Measurements from ENCODE around the gene LRP1-AS.

The LRP1-AS gene

GRCh38 chr12:57158665-57159064 lies 11.2 kb upstream of the LRP1-AS start:
- DNase-seq = no peak

- DNase-seq = no peak
Observed at GRCh38 chr12:57158186-57158585, 10.8 kb upstream of the LRP1-AS start.

- no peak for DNase-seq
Observed at GRCh38 chr12:57157588-57158173, 10.3 kb upstream of the LRP1-AS start.

GRCh38 chr12:57156701-57157403 lies 9.4 kb upstream of the LRP1-AS start:
- no peak for DNase-seq

GRCh38 chr12:57154804-57155434 lies 7.5 kb upstream of the LRP1-AS start:
- no peak for DNase-seq

- DNase-seq = no peak
Observed at GRCh38 chr12:57154076-57154475, 6.7 kb upstream of the LRP1-AS start.

GRCh38 chr12:57153415-57153997 lies 6.1 kb upstream of the LRP1-AS start:
- DNase-seq = no peak

GRCh38 chr12:57152639-57153038 lies 5.2 kb upstream of the LRP1-AS start:
- no peak for DNase-seq

GRCh38 chr12:57151741-57152630 lies 4.6 kb upstream of the LRP1-AS start:
- no peak for DNase-seq

- no peak for DNase-seq
Observed at GRCh38 chr12:57150400-57151000, 3.1 kb upstream of the LRP1-AS start.

- no peak for DNase-seq
Observed at GRCh38 chr12:57149245-57149900, 2.0 kb upstream of the LRP1-AS start.

GRCh38 chr12:57148469-57149244 lies 1.2 kb upstream of the LRP1-AS start:
- no peak for DNase-seq

GRCh38 chr12:57146092-57146491 lies 1.3 kb downstream of the LRP1-AS start:
- DNase-seq = no peak

- DNase-seq = no peak
Observed at GRCh38 chr12:57145460-57146059, 1.9 kb downstream of the LRP1-AS start.

GRCh38 chr12:57143454-57143853 lies 4.0 kb downstream of the LRP1-AS start:
- DNase-seq = no peak

- no peak for DNase-seq
Observed at GRCh38 chr12:57142727-57143126, 4.7 kb downstream of the LRP1-AS start.

GRCh38 chr12:57142121-57142520 lies 5.3 kb downstream of the LRP1-AS start:
- no peak for DNase-seq

GRCh38 chr12:57141249-57141648 lies 6.2 kb downstream of the LRP1-AS start:
- DNase-seq = no peak

GRCh38 chr12:57139796-57140649 lies 7.4 kb downstream of the LRP1-AS start:
- no peak for DNase-seq

Measured in NCI-H510A (cell line).